NCI-H82 (cell line): ENCODE results near the gene RABL2A.
"Not testable (repeated sequence)": the region's sequence is repeated elsewhere in the genome, so short reads cannot be mapped to it uniquely, and the experiment has no call there.

Experiments
- DNase-seq: peaks from one replicate; lab custom pipeline; 2025; lab: John Stamatoyannopoulos, UW

The RABL2A gene

DNA sequence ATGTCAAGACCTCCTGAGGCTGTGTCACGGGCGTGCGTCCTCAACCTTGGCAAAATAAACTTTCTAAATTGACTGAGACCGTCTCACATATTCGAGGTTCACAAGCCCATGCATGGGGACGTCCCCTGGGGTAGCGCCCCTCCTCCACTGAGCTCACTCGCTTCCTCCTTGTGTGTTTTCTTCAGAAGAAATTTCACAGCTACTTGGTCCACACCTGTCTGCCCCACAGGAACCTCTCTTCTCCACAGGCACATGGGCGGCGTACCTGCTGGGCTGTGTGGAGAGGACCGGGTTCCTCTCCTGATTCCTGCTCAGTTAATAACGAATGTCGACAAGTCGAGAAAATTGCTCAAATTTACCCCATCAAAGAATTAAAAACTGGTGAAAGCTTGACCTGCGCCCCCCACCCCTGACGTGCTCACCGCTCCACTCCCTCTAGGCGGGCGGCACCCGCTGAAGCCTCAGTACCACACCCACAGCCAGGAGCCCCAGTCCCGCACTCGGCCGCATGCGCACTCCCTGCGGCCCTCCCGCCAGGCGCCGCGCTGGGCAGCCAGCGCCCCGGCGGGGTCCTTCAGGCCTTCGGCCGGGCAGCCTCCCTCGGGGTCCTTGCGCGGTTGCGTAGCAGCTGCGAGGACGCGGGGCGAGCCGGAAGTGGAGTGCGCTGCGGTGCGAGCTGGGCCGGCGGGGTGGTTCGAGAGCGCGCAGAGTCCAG, at the start of gene RABL2A:
RABL2A (plus strand) TSS at position 651 of the 715 bp plus-strand sequence. CDS start 1,341 bp downstream, outside the sequence.
- not testable (repeated sequence) for DNase-seq

DNA sequence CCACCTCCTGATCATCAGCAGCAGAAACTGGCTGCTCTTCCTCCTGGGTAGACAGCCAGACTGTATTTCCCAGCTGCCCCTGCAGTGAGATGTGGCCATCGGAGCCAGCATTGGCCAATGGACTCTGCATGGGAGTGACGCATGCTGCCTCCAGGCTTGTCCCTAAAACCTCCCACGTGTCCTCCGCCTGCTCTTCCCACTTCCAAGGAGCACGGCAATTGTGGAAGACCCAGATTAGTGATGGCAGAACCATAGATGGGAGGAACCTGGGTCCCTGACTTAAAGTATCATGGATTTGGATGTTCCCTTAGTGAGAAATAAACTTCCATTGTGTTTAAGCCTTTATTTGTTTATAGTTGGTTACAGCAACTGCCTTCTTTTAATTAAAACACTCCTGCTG, 48.6 kb upstream of the RABL2A start:
- DNase-seq, result not testable (repeated sequence)

DNA sequence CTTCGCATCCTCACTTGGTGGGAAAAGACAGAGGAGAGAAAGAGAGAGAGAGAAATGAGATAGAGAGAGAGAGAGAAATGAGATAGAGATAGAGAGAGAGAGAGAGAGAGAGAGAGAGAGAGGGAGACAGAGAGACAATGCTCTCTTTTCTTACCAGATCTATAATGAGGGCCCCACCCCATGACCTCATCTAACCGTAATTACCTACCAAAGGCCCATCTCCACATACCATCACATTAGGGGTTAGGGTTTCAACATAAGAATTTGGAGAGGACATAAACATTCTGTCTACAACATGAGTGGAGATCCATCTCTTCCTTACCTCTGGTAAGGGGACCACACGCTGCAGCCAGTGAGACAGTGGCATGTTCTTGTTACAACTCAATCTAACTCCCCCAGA, 44.6 kb upstream of the RABL2A start:
- not testable (repeated sequence) for DNase-seq

DNA sequence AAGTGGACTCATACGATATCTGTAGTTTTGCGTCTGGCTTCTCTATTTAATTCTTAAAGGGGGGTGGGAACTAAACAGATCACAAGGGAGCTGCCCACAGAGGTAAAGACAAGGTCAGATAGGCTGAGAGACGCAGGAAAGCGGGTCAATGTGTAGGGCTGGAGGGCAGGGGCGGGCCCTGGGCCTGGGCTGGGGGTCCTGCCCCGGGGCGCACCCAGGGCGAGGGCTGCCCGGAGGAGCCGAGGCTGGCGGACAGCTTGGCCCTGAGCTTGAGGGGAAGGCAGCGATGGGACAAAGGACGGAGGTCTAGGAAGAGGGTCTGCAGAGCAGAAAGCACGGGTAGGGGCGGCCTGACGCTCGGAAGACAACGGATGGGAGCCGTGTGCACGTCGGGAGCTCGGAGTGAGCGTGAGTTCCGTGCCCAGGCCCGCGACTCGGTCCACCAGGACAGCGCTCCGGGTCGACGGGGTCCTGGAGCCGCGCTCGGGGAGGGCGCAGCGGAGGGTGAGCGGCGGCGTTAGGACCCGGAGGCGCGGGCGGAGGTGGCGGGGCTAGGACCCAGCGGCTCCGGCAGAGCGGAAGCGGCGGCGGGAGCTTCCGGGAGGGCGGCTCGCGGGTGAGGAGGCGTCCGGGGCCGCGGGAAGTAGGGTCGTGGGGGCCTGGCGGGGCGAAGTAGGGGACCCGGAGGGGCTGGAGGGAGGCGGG, 43.4 kb upstream of the RABL2A start:
- not testable (repeated sequence) for DNase-seq

DNA sequence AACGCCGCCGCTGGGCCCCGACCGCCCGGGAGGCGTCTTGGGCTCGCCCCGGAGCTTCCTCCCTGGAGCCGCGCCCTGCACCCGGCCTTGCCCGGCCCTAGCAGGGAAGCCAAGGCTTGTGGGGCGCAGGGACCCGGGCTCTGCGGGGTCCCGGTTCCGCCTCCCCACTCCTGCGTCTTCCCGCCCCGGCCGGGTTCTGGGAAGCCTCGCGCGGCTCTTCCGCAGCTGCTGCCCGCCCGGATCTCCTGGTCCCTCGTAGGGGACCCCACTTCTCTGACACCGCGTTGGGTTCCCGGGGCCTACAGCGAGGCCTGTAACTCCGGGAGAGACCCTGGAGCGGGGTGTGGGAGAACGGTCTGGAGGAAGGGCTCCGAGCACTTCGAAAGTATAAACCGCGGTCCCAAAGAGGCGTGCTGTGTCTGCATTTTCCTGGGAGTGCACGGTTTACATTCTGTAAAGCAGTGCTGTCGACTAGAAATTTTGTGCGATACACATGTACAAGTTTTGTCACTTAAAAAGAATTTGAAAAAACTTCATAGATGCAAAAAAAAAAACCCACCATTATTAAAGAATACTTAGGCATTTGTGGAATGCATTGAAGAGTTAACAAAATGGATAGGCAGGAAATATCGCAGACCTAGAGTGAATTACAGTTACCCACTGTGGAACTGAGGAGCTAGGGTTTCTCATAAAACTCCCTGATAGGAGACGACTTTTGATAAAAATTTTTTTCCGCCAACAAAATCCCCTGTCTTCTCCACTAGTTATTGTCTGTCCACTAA, 42.6 kb upstream of the RABL2A start:
- DNase-seq, result not testable (repeated sequence)

DNA sequence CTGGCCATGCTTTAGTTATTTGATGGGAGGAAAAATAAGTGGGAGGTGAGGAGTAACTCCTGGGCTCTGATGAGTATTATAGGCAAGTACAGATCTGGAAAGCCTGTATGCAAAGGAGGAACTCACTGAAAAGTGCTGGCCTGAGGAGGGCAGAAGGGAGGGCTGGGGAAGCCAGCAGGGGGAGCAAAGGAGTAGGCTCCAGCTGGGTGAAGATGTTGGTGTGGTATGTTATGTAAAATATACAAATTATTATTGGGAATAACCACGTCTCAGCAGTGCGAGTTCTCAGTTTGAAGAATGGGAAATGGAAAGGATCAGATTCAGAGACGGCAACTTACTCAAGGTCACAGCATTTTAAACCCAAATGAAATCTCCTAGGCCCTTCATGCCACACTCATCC, 39.9 kb upstream of the RABL2A start:
- not testable (repeated sequence) for DNase-seq

DNA sequence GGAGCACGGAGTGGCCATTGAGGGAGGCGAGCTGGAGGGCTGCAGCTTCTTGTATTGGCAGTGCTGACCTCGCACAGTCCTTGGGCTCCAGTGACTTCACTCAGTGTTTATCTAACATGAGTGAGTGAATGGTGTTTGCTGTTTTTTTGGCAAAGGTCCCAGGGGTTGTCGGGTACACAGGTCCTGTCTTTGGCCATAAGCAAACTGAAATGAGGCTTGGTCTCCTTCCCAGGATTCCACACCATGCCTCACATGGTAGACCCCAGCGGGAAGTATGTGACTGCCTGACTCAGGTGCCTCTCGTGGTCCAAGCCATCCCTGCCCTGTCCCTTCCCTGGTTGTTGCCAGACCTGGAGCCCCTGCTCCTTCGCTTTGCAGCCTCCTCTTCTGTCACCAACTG, 37.5 kb upstream of the RABL2A start:
- not testable (repeated sequence) for DNase-seq

DNA sequence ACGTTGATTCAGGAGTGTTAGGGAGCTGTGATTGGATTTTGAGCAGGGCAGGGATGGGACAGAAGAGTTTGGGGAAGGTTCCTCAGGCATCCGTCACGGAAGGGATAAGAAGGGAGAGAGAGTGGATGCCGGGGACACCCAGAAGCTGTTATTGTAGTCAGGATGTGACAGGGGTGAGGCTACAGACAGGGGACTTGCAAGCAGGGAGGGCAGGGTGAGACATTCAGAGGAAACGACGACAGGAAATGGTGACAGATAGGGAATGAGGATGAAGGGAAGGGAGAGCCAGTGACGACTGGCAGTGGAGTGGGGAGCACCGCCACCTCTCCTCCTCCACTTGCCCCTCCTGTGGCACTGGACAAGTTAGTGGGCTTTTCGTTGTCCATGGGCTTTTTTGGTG, 35.1 kb upstream of the RABL2A start:
- DNase-seq, result not testable (repeated sequence)

DNA sequence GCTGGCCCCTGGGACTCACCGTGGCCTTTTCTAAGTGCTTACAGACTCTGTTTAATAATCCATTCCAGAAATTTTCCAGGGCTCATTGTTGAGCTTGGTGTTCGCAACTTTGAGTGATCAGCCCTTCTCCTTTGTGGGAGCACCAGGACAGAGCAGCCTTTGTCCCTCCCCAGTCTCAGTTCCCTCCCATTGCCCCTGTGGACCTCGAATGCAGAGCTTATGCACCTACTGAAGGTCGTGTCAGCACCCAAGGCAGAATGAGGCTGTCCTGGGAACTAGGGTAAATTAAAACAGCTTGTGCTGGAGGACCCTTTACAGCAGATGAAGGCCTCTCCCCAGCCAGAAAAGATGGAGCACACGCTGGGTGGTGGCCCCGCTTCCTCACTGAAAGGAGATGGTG, 33.8 kb upstream of the RABL2A start:
- not testable (repeated sequence) for DNase-seq

DNA sequence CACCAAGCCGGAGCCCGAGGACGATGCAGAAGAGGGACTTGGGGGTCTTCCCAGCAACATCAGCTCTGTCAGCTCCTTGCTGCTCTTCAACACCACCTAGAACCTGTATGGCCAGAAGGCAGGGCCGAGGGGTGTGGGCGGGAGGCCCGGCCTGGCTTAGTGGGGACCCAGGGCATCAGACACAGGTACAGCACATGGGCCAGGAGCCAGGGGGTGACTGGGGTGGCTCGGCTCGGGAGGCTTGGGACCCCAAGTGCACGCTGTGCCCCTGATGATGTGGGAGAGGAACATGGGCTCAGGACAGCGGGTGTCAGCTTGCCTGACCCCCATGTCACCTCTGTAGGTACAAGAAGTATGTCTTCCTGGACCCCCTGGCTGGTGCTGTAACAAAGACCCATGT, 31.3 kb upstream of the RABL2A start:
- DNase-seq, result not testable (repeated sequence)

DNA sequence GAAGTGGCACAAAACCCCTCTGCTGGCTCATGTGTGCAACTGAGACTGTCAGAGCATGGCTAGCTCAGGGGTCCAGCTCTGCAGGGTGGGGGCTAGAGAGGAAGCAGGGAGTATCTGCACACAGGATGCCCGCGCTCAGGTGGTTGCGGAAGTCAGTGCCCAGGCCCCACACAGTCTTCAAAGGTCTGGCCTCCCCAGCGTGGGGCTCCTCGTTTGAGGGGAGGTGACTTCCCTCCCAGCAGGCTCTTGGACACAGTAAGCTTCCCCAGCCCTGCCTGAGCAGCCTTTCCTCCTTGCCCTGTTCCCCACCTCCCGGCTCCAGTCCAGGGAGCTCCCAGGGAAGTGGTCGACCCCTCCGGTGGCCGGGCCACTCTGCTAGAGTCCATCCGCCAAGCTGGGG, 29.9 kb upstream of the RABL2A start:
- DNase-seq, result not testable (repeated sequence)

DNA sequence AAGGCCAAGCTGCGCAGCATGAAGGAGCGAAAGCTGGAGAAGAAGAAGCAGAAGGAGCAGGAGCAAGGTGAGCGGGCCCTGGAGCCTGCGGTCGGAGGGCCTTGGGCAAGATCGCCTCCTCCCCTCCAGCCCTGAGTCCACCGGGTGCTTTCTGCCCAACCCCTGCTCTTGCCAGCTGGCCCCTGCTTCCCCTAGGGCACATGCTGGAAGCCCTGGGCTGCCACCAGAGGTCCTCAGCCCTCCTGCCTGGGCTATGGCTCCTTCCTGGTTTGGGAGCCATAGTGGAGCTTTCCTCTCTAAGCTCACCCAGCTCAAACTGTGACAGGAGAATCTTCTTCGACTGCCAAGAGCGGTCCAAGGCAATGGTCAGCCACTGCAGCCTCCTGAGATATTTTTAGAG, 29.5 kb upstream of the RABL2A start:
- not testable (repeated sequence) for DNase-seq

DNA sequence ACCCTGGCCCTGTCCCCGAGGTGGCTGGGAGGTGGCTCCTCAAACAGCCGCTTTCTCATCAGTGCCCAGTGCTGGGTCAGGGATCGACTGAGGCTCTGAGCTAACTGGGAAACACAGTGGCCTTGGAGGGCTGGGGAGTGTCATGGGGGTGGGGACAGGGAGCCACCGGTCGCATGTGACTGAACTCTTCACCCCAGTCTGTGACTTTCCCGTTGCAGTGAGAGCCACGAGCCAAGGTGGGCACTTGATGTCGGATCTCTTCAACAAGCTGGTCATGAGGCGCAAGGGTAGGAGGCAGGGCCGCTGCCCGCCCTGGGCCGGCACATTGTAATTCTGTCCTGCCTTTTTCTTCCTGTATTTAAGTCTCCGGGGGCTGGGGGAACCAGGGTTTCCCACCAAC, 28.9 kb upstream of the RABL2A start:
- DNase-seq, result not testable (repeated sequence)

DNA sequence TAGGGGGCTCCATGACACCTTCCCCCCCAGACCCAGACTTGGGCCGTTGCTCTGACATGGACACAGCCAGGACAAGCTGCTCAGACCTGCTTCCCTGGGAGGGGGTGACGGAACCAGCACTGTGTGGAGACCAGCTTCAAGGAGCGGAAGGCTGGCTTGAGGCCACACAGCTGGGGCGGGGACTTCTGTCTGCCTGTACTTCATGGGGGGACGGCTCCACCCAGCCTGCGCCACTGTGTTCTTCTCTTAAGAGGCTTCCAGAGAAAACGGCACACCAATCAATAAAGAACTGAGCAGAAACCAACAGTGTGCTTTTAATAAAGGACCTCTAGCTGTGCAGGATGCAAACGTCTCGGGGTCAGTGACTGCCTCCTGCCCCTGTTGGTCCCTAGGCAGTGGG, 28.3 kb upstream of the RABL2A start:
- DNase-seq, result not testable (repeated sequence)

DNA sequence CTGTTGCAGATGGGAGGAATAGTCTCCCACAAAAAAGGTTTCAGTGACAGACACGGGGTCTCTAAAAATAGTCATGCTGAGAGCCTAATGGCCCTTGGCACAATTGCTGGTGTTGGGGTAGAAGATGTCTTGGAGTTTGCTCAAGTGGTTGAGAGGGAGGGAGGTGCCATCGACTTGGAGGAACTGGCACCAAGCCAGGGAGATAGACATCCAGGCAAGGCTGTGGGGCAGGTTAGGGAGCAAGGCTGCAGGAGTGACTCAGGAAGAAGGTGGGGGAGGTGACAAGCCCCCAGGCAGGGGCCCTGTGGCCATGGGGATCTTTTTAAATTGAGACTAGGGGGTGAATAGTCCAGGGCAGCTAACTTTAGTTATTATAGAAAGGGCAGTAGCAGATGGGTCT, 27.9 kb upstream of the RABL2A start:
- not testable (repeated sequence) for DNase-seq

DNA sequence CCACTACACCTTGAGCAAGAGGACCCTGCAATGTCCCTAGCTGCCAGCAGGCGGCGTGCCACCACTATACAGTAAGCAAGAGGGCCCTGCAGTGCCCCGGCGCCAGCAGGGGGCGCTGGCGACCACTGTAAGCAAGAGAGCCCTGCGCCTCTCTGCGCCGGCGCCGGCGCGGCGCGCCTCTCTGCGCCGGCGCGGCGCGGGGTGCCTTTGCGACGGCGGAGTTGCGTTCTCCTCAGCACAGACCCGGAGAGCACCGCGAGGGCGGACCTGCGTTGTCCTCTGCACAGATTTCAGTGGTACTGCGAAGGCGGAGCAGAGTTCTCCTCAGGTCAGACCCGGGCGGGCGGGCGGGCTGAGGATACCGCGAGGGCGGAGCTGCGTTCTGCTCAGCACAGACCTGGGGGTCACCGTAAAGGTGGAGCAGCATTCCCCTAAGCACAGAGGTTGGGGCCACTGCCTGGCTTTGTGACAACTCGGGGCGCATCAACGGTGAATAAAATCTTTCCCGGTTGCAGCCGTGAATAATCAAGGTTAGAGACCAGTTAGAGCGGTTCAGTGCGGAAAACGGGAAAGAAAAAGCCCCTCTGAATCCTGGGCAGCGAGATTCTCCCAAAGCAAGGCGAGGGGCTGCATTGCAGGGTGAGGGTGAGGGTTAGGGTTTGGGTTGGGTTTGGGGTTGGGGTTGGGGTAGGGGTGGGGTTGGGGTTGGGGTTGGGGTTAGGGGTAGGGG, 24.9 kb upstream of the RABL2A start:
- not testable (repeated sequence) for DNase-seq

DNA sequence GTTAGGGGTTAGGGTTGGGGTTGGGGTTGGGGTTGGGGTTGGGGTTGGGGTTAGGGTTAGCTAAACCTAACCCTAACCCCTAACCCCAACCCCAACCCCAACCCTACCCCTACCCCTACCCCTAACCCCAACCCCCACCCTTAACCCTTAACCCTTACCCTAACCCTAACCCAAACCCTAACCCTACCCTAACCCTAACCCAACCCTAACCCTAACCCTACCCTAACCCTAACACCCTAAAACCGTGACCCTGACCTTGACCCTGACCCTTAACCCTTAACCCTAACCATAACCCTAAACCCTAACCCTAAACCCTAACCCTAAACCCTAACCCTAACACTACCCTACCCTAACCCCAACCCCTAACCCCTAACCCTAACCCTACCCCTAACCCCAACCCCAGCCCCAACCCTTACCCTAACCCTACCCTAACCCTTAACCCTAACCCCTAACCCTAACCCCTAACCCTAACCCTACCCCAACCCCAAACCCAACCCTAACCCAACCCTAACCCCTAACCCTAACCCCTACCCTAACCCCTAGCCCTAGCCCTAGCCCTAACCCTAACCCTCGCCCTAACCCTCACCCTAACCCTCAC, 24.1 kb upstream of the RABL2A start:
- no peak for DNase-seq

DNA sequence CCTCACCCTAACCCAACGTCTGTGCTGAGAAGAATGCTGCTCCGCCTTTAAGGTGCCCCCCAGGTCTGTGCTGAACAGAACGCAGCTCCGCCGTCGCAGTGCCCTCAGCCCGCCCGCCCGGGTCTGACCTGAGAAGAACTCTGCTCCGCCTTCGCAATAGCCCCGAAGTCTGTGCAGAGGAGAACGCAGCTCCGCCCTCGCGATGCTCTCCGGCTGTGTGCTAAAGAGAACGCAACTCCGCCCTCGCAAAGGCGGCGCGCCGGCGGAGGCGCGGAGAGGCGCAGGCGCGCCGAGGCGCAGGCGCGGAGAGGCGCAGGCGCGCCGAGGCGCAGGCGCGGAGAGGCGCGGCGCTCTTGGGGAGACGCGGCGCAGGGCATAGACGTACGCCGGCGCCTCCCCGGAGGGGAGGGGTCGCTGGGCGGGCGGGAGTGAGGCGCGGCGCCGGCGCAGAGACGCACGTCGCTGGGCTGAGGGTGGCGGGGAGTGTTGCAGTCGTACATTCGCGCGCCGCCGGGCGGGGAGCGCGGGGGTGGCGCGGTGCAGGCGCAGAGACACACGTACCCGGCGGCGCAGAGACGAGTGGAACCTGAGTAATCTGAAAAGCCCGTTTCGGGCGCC, 23.5 kb upstream of the RABL2A start:
- DNase-seq, result not testable (repeated sequence)

DNA sequence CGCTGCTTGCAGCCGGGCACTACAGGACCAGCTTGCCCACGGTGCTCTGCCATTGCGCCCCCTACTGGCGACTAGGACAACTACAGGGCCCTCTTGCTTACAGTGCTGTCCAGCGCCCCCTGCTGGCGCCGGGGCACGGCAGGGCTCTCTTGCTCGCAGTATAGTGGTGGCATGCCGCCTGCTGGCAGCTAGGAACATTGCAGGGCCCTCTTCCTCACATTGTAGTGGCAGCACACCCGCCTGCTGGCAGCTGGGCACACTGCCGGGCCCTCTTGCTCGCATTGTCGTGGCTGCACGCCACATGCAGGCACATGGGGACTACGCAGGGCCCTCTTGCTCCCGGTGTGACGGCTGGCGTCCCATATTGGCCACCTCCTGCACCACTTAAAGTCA, 23.0 kb upstream of the RABL2A start:
- DNase-seq, result not testable (repeated sequence)

DNA sequence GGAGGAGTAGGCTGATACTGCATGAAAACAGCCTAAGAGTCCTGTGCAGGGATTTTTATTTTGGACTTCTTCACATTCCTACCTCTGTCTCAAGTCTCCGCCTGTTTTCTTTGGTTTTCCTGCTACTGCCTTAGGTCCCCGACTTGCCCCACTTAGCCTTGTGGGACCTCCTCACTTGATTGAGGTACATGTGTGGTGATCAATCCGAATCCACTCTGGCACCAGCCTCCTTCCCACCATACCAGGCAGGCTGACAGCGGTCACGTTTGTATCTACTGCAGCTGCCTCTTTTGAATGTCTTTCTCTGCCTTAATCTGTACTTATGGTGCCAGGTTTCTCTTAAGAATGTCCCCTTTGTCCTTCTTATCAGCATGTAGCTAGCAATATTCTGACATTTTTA, 22.4 kb upstream of the RABL2A start:
- not testable (repeated sequence) for DNase-seq

DNA sequence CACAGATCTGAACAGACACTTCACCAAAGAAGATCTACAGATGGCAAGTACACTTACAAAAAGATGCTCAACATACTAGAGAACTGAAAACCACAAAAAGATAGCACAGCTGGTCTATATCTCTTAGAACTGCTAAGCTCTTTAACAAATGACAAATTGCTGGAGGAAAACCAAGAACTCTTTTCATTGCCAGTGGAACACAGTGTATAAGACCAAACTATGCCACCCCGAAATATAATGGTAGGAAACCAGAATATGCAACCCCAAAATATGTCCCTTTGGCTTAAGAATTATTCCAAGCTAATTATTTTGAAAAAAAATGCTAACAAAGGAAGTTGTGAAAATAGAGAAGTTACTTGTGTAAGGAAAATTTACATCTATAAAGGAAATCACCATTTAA, 21.0 kb upstream of the RABL2A start:
- not testable (repeated sequence) for DNase-seq
